Activated CD8-positive, alpha-beta T cell treated with anti-CD3 and anti-CD28 coated beads for 36 hours (primary cell): ENCODE measurements around the gene SOD2. TPM values are rescaled to one million over a fixed set of nuclear protein-coding genes. Genes with fewer than 3 reads are reported as not detected.

Experiments
- ATAC-seq: fragments of 200-7000 bp; cut with Tn5 transposase; one replicate; pipeline ENCODE4 v1.10.0; 2021; ENCODE audit warnings: mild to moderate bottlenecking, moderate library complexity
- CTCF ChIA-PET: fragments of 350-600 bp; sonication (Branson Sonifier 250); formaldehyde crosslinking; loops from one replicate; lab custom pipeline; 2021; ENCODE audit warnings: antibody characterized with exemption; lab: Charles Lee
- POLR2A ChIA-PET: fragments of 350-600 bp; sonication (Branson Sonifier 250); formaldehyde crosslinking; loops from one replicate; lab custom pipeline; 2021; ENCODE audit warnings: antibody characterized with exemption; lab: Charles Lee
- DNase-seq: peaks from one replicate; pipeline ENCODE4 v3.0.0-alpha.2; 2020
- H3K27ac Mint-ChIP-seq: one replicate; pipeline ENCODE4 v1.8.0; 2021; ENCODE audit warnings: mild to moderate bottlenecking, mixed read lengths
- H3K27me3 Mint-ChIP-seq: one replicate; pipeline ENCODE4 v1.8.0; 2021; ENCODE audit warnings: mixed read lengths
- H3K36me3 Mint-ChIP-seq: one replicate; pipeline ENCODE4 v1.8.0; 2021; ENCODE audit warnings: low read depth, mixed read lengths
- H3K4me1 Mint-ChIP-seq: one replicate; pipeline ENCODE4 v1.8.0; 2021; ENCODE audit warnings: low read depth, mixed read lengths
- H3K4me3 Mint-ChIP-seq: one replicate; pipeline ENCODE4 v1.8.0; 2021; ENCODE audit warnings: mild to moderate bottlenecking, moderate library complexity, mixed read lengths
- H3K9me3 Mint-ChIP-seq: one replicate; pipeline ENCODE4 v1.8.0; 2021; ENCODE audit warnings: mixed read lengths
- CTCF ChIP-seq: fragments of 200-600 bp; IDR thresholded peaks from one replicate; pipeline ENCODE4 v1.8.0; 2022; ENCODE audit warnings: antibody characterized with exemption, mild to moderate bottlenecking
- intact Hi-C: fragments of 100-400 bp; cut with micrococcal nuclease; formaldehyde crosslinking; loops from one replicate; pipeline ENCODE4 v1.10.0; 2022
- total RNA-seq, 2 experiments: library from RNA; stranded (reverse); gene quantifications; one replicate each; pipeline ENCODE4 v1.2.3, GENCODE V29; 2021

SOD2 gene
- total RNA-seq, 2 experiments from 2014 or later: 95.5 to 105 TPM

GRCh38 chr6:159645640-159646039, 47.4 kb downstream of the SOD2 start:
- no peak for DNase-seq
- Mint-ChIP-seq H3K4me1 (peaks cover 4% of the 10 kb centered on the region), H3K4me3 (no peak overlapping the region), H3K36me3 (no peaks in the 10 kb centered on the region), H3K27me3 (no peaks in the 10 kb centered on the region), H3K27ac (no peak overlapping the region), H3K9me3 (no peaks in the 10 kb centered on the region)
- POLR2A ChIA-PET: no interaction called here
- no peak for ATAC-seq
- intact Hi-C loops: no loop called here
- CTCF ChIA-PET: interaction anchor here (0.7 to 3.7 kb wide), 2 partner anchors 9 to 12 kb away, joined by 3 to 15 read pairs; no protein-coding TSS in a partner anchor
- TF ChIP-seq CTCF: no peak

Other genes starting within 250 kb of the SOD2 start
- gene WTAP, start 34.3 kb upstream of the SOD2 start, total RNA-seq: 10 to 100 TPM; 79.9 to 80.6 TPM
- gene ACAT2, start 68.8 kb upstream of the SOD2 start, total RNA-seq: 10 to 100 TPM; 70.8 to 74.1 TPM
- gene TCP1, start 96.4 kb upstream of the SOD2 start, total RNA-seq: 100 to 1,000 TPM; 446 to 452 TPM
- gene MRPL18, start 97.2 kb upstream of the SOD2 start, total RNA-seq: 10 to 100 TPM; 81.8 to 83.5 TPM
- under 1 TPM; 0.34 to 0.54 TPM for gene PNLDC1, start 107.0 kb upstream of the SOD2 start, total RNA-seq
- gene MAS1, start 197.7 kb upstream of the SOD2 start, total RNA-seq: not detected